K562 (cell line): ENCODE measurements around the gene PCDH9. TPM values are rescaled to one million over a fixed set of nuclear protein-coding genes. Genes with fewer than 3 reads are reported as not detected.

Experiments used
- ATAC-seq: fragments of 200-7000 bp; cut with Tn5 transposase; 3 replicates; pipeline ENCODE4 v1.9.1; 2020; ENCODE audit warnings: moderate library complexity
- BruUV-seq: library from RNA; stranded (reverse); fragments of 400-500 nt; replicated peaks from 2 replicates; lab custom pipeline; 2021; lab: Mats Ljungman, UMichigan
- CTCF ChIA-PET: fragments of 300-600 bp; formaldehyde crosslinking; extraction: SDS; loops from one replicate; lab custom pipeline; 2021; ENCODE audit warnings: low intra/inter-chr PET ratio; lab: Yijun Ruan, JAX
- POLR2A ChIA-PET: fragments of 300-600, 350-650 bp; sonication (Branson Sonifier 250); formaldehyde crosslinking; extraction: SDS; loops from one replicate; lab custom pipeline; 2021; ENCODE audit warnings: antibody characterized with exemption, inconsistent platforms; lab: Yijun Ruan, JAX
- DNase-seq, 4 experiments: peaks; one replicate each; pipeline versions ENCODE4 v3.0.0 to v3.0.0-alpha.2; 2011 to 2018; ENCODE audit warnings: low spot score in 3 of 4, mixed read lengths in 3 of 4; ENCODE audit errors: extremely low read depth in 1 of 4
- FAIRE-seq: peaks from 2 replicates; lab custom pipeline; 2011; peaks lifted over from hg19 to GRCh38; lab: Jason Lieb, UNC
- H2AFZ ChIP-seq: 2 replicates; pipeline ENCODE4 v1.6.0; 2011; ENCODE audit warnings: low read depth, low read length, control low read depth, inconsistent platforms
- H3K27ac ChIP-seq: fragments of 200-600 bp; 3 replicates; pipeline ENCODE4 v1.8.0; 2011; ENCODE audit warnings: low read depth, mild to moderate bottlenecking, control low read depth, inconsistent platforms, low read length, moderate library complexity, mixed read lengths; ENCODE audit errors: extremely low read depth
- H3K27me3 ChIP-seq, 2 experiments: fragments of 300-600 bp in 1 of 2; 2 replicates in 1 of 2; 3 replicates in 1 of 2; pipeline versions ENCODE4 v1.6.0 to v1.8.0; 2011; ENCODE audit warnings: inconsistent platforms in 2 of 2, low read length in 2 of 2, mild to moderate bottlenecking in 1 of 2, mixed read lengths in 1 of 2, moderate library complexity in 1 of 2; ENCODE audit not compliant: control insufficient read depth in 2 of 2, insufficient read depth in 2 of 2
- H3K36me3 ChIP-seq: fragments of 300-600 bp; 3 replicates; pipeline ENCODE4 v1.8.0; 2011; ENCODE audit warnings: mild to moderate bottlenecking, low read length, inconsistent platforms; ENCODE audit not compliant: control insufficient read depth, insufficient read depth
- H3K4me1 ChIP-seq, 2 experiments: fragments of 200-600 bp in 1 of 2; replicated peaks in 1 of 2; 2 replicates in 1 of 2; 3 replicates in 1 of 2; pipeline versions ENCODE4 v1.5.1 to v1.8.0; 2011; ENCODE audit warnings: inconsistent platforms in 2 of 2, low read length in 2 of 2, mild to moderate bottlenecking in 1 of 2, mixed read lengths in 1 of 2, moderate library complexity in 1 of 2; ENCODE audit not compliant: control insufficient read depth in 2 of 2, insufficient read depth in 2 of 2
- H3K4me2 ChIP-seq: 2 replicates; pipeline ENCODE4 v1.6.1; 2011; ENCODE audit warnings: low read length, control low read depth, inconsistent platforms, mixed read lengths; ENCODE audit not compliant: insufficient read depth
- H3K4me3 ChIP-seq: fragments of 200-600 bp; sonication (generic), shearing (Covaris generic); 2 replicates; pipeline ENCODE4 v1.5.1; 2016; ENCODE audit warnings: control low read depth, inconsistent platforms
- H3K79me2 ChIP-seq: fragments of 200-600 bp; 3 replicates; pipeline ENCODE4 v1.8.0; 2011; ENCODE audit warnings: low read length, inconsistent platforms; ENCODE audit not compliant: control insufficient read depth, insufficient read depth
- H3K9ac ChIP-seq, 2 experiments: 2 replicates each; pipeline versions ENCODE4 v1.6.0 to v1.6.1; 2011; ENCODE audit warnings: low read depth in 2 of 2, low read length in 2 of 2, control low read depth in 1 of 2, inconsistent platforms in 1 of 2, mild to moderate bottlenecking in 1 of 2, mixed read lengths in 1 of 2; ENCODE audit not compliant: insufficient read depth in 1 of 2
- H3K9me1 ChIP-seq: one replicate; pipeline ENCODE4 v1.6.0; 2011; ENCODE audit warnings: inconsistent platforms, mild to moderate bottlenecking, low read length, moderate library complexity; ENCODE audit not compliant: control insufficient read depth, insufficient read depth
- H3K9me3 ChIP-seq: replicated peaks from 2 replicates; pipeline ENCODE4 v1.5.1; 2011; ENCODE audit warnings: low read depth, low read length, inconsistent platforms; ENCODE audit not compliant: control insufficient read depth, insufficient read depth
- H4K20me1 ChIP-seq: replicated peaks from 2 replicates; pipeline ENCODE4 v1.6.1; 2011; ENCODE audit warnings: low read length, inconsistent platforms, mixed read lengths; ENCODE audit not compliant: control insufficient read depth, insufficient read depth
- CHD7 ChIP-seq: fragments of 200-600 bp; sonication (generic); IDR thresholded peaks from one replicate; pipeline ENCODE4 v1.6.1; 2012; ENCODE audit warnings: mild to moderate bottlenecking, low read depth, low read length, inconsistent platforms
- CREB3 ChIP-seq: fragments of 450-650 bp; conservative IDR thresholded peaks from 2 replicates; pipeline ENCODE4 v1.6.1; 2016; ENCODE audit warnings: missing genetic modification characterization, low read depth, mild to moderate bottlenecking, missing compliant biosample characterization, moderate library complexity
- EGR1 ChIP-seq: fragments of 450-650 bp; conservative IDR thresholded peaks from 2 replicates; pipeline ENCODE4 v1.6.1; 2017; ENCODE audit warnings: mild to moderate bottlenecking
- JUN ChIP-seq, 2 experiments: sonication (generic) in 1 of 2; formaldehyde crosslinking in 1 of 2; IDR thresholded peaks; 2 replicates each; pipeline versions ENCODE4 v1.6.1 to v1.8.0; 2012 to 2022; ENCODE audit warnings: borderline replicate concordance in 2 of 2, mild to moderate bottlenecking in 2 of 2, improper control_type of control experiment in 1 of 2, low read depth in 1 of 2, low read length in 1 of 2, missing genetic modification reagents in 1 of 2
- SMAD2 ChIP-seq: fragments of 150-350 bp; IDR thresholded peaks from 2 replicates; pipeline ENCODE4 v1.6.1; 2014; ENCODE audit warnings: low read depth, mild to moderate bottlenecking, low read length
- TRIM28 ChIP-seq: fragments of 450-650 bp; IDR thresholded peaks from 2 replicates; pipeline ENCODE4 v1.6.1; 2017
- XRCC5 ChIP-seq: fragments of 200-400 bp; formaldehyde crosslinking; IDR thresholded peaks from 2 replicates; pipeline ENCODE4 v1.6.1; 2017; ENCODE audit warnings: low read depth, mild to moderate bottlenecking, low read length
- ZNF41 ChIP-seq: fragments of 250-450 bp; sonication (Bioruptor Pico); conservative IDR thresholded peaks from 2 replicates; pipeline ENCODE4 v1.4.0; 2020; ENCODE audit warnings: mild to moderate bottlenecking
- WGBS: fragments of 100-300 bp; shearing (Covaris generic); methylation state at CpG from one replicate; pipeline ENCODE4 v1.1.6; 2016; ENCODE audit warnings: low coverage, mixed read lengths; ENCODE audit not compliant: insufficient coverage; ENCODE audit errors: missing lambda C conversion rate; 5-methylcytosine and 5-hydroxymethylcytosine counted together
- in situ Hi-C: fragments of 300-500 bp; cut with MboI; formaldehyde crosslinking; loops from 4 replicates; pipeline ENCODE4 v1.15.0; 2018; ENCODE audit warnings: inconsistent platforms, mixed read lengths
- intact Hi-C: fragments of 100-400 bp; cut with micrococcal nuclease; formaldehyde crosslinking; loops from 2 replicates; pipeline ENCODE4 v1.14.2; 2022
- polyA plus RNA-seq, 8 experiments: library from polyadenylated mRNA; depleted of rRNA in 4 of 8; stranded (reverse) in 5 of 8; unstranded in 3 of 8; fragments of >200 nt; fragmentation: Nextera tagmentation in 2 of 8; fragmentation: Illumina TruSeq in 1 of 8; extraction: Ambion mirVana in 2 of 8; extraction: Trizol in 1 of 8; gene quantifications; 2 replicates each; pipeline versions ENCODE4 v1.2.1 to v1.2.3, GENCODE V29; 2011 to 2014; ENCODE audit warnings: inconsistent platforms in 1 of 8, missing spikeins in 1 of 8
- total RNA-seq, 7 experiments: library from RNA; depleted of rRNA in 6 of 7; stranded (reverse); fragments of >200 nt in 6 of 7; fragmentation: Illumina TruSeq in 2 of 7; extraction: Trizol in 2 of 7; gene quantifications; 2 replicates each; pipeline versions ENCODE4 v1.2.1 to v1.2.3, GENCODE V29; 2011 to 2021; ENCODE audit warnings: low replicate concordance in 1 of 7

Gene PCDH9
- total and polyA plus RNA-seq, 9 of the 15 experiments (the other 6 are each of a cell fraction or from before 2014, with no cell fraction given) = 1.1 to 6.7 (median 4.9) TPM

GRCh38 chr13:67101730-67102467 is 128.2 kb downstream of the PCDH9 start:
- FAIRE-seq = no peak
- H2AFZ ChIP-seq = no peak overlapping the region
- POLR2A ChIA-PET = interaction anchor here (0.7 to 1.2 kb wide), 2 partner anchors 9 to 11 kb away, joined by 3 to 4 read pairs; no protein-coding TSS in a partner anchor

More at GRCh38 chr13:67101730-67102467, 128.2 kb downstream of the PCDH9 start:
- no peaks in the 10 kb centered on the region for H3K9me1 ChIP-seq
- no peak for DNase-seq
- no peaks in the 10 kb centered on the region for H4K20me1 ChIP-seq
- no peak overlapping the region for H3K27ac ChIP-seq
- in situ Hi-C loops = no loop called here
- H3K9ac ChIP-seq = no peak overlapping the region
- TF ChIP-seq CREB3 (tag) = no peak
- TF ChIP-seq JUN (IDR thresholded peaks at IDR 0.05; ENCODE audit: borderline replicate concordance, low read depth, low read length) = no peak
- no peak for TF ChIP-seq JUN (CRISPR knock-in tag; IDR thresholded peaks at IDR 0.05; ENCODE audit: borderline replicate concordance)
- no peak for TF ChIP-seq SMAD2
- TF ChIP-seq ZNF41 (CRISPR knock-in tag) = no peak
- TF ChIP-seq CHD7 = no peak
- no peak for TF ChIP-seq XRCC5
- no peak for TF ChIP-seq TRIM28
- TF ChIP-seq EGR1 = no peak
- TF ChIP-seq, all 486 proteins: peak for 0
- ATAC-seq = peak; percentile 26; the same call in 1 of the 3 replicates
- WGBS = 32% methylated on average over 4 of the region's 4 CpGs
- BruUV-seq = no TSS peak
- Histone ChIP-seq H3K9me3 (no peaks in the 10 kb centered on the region), H3K27me3 (no peaks in the 10 kb centered on the region), H3K4me2 (no peak overlapping the region), H3K36me3 (no peaks in the 10 kb centered on the region), H3K4me3 (no peak overlapping the region), H3K4me1 (peaks cover 0 to 4% of the 10 kb centered on the region in 2 experiments; a peak in 3 of 5 replicates), H3K79me2 (no peaks in the 10 kb centered on the region)
- intact Hi-C loops = no loop called here
- CTCF ChIA-PET = no interaction called here
